Gastrocnemius medialis (tissue), 4 donors: ENCODE measurements around the gene NCAPH2. TPM values are rescaled to one million over a fixed set of nuclear protein-coding genes. Genes with fewer than 3 reads are reported as not detected.

Experiments
- ATAC-seq, 2 donors: fragments of 150-250 bp; one replicate each; pipeline ENCODE4 v1.9.1; 2016
- DNase-seq, 2 donors: peaks; one replicate each; pipeline ENCODE4 v3.0.0-alpha.2; 2019
- H3K27ac ChIP-seq, 4 donors: fragments of 200-600 bp; sonication (generic); 1 replicate in 1 of 4; 2 replicates in 3 of 4; pipeline ENCODE4 v1.5.1; 2016 to 2018; ENCODE audit warnings: mild to moderate bottlenecking in 2 of 4, moderate library complexity in 1 of 4
- H3K27me3 ChIP-seq, 3 donors: fragments of 200-600 bp; sonication (generic) in 2 of 3; 1 replicate in 1 of 3; 2 replicates in 2 of 3; pipeline versions ENCODE4 v1.5.1 to v1.6.0; 2016 to 2019; ENCODE audit warnings: mild to moderate bottlenecking in 1 of 3, moderate library complexity in 1 of 3
- H3K36me3 ChIP-seq, 2 donors: fragments of 200-600 bp; sonication (generic) in 1 of 2; one replicate each; pipeline ENCODE4 v1.5.1; 2017 to 2018
- H3K4me1 ChIP-seq, 2 donors: fragments of 200-600 bp; sonication (generic) in 1 of 2; one replicate each; pipeline ENCODE4 v1.5.1; 2016 to 2017; ENCODE audit warnings: mild to moderate bottlenecking in 2 of 2
- H3K4me3 ChIP-seq, 4 donors: fragments of 200-600 bp; sonication (generic) in 3 of 4; 1 replicate in 1 of 4; 2 replicates in 3 of 4; pipeline ENCODE4 v1.5.1; 2016 to 2019; ENCODE audit warnings: mild to moderate bottlenecking in 2 of 4
- H3K9me3 ChIP-seq, 3 donors: fragments of 200-600 bp; sonication (generic) in 2 of 3; 1 replicate in 1 of 3; 2 replicates in 2 of 3; pipeline ENCODE4 v1.5.1; 2016 to 2019
- CTCF ChIP-seq, 5 experiments: fragments of 450-650 bp in 3 of 5; fragments of 200-600 bp in 2 of 5; sonication (generic) in 2 of 5; IDR thresholded peaks in 4 of 5; conservative IDR thresholded peaks in 1 of 5; 1 replicate in 4 of 5; 2 replicates in 1 of 5; pipeline ENCODE4 v1.5.1; 2016 to 2019; ENCODE audit warnings: antibody characterized with exemption in 5 of 5, mild to moderate bottlenecking in 3 of 5, moderate library complexity in 3 of 5
- POLR2A ChIP-seq, 2 donors: fragments of 450-650 bp; IDR thresholded peaks; one replicate each; pipeline ENCODE4 v1.6.1; 2017; ENCODE audit warnings: antibody characterized with exemption in 2 of 2, mild to moderate bottlenecking in 2 of 2, moderate library complexity in 2 of 2
- in situ Hi-C, 4 donors: fragments of 200-750 bp; cut with MboI; loops; one replicate each; pipeline versions ENCODE4 v1.15.0 to v1.8.0; 2017; ENCODE audit warnings: low sequenced_read_pairs in 4 of 4
- intact Hi-C: fragments of 100-400 bp; cut with DNase I; formaldehyde crosslinking; loops from one replicate; pipeline ENCODE4 v1.15.1; 2023; ENCODE audit warnings: low total_unique reads
- total RNA-seq, 4 donors: library from RNA; depleted of rRNA; stranded (reverse); fragments of >200 nt; gene quantifications; one replicate each; pipeline versions ENCODE4 v1.1.0 to v1.2.3, GENCODE V29; 2016

NCAPH2 gene
- 10 to 100 TPM; 19.0 to 29.3 (median 23.4) TPM for total RNA-seq

GRCh38 chr22:50507991-50508884 is at the start of gene NCAPH2:
Gene NCAPH2 (plus strand): TSS chr22:50508224. CDS start chr22:50508338, 114 bp downstream.
- Histone ChIP-seq H3K4me1 (peaks cover 15 to 22% of the 10 kb centered on the region in 2 donors), H3K4me3 (peak within 1 kb of the TSS; percentile 87 to 99 (median 96)), H3K36me3 (peaks cover 0 to 21% of the 10 kb centered on the region in 2 donors), H3K27ac (peak within 1 kb of the TSS; percentile 85 to 97 (median 94)), H3K27me3 (no peaks in the 10 kb centered on the region), H3K9me3 (no peaks in the 10 kb centered on the region)
- ATAC-seq (peak; percentile 87 to 89), DNase-seq (peak; percentile 89 to 93)
- intact Hi-C loops (loop anchor here (1.0 to 10.0 kb wide), 5 partner anchors 17 to 653 kb away; partner anchors contain the start of genes CHKB, SBF1, SCO2 and ZBED4), in situ Hi-C loops (no loop called here)
- TF ChIP-seq POLR2A (IDR thresholded peaks at IDR 0.05), result peak; percentile 59 to 62
- no peak for TF ChIP-seq CTCF (IDR thresholded peaks at IDR 0.05 in 4 of 5, conservative IDR thresholded peaks at IDR 0.05 in 1 of 5)

- in situ Hi-C loops, result no loop called here
- H3K4me3 ChIP-seq, result no peak overlapping the region
- no peaks in the 10 kb centered on the region for H3K9me3 ChIP-seq
- H3K36me3 ChIP-seq, result peaks cover 0 to 96% of the 10 kb centered on the region in 2 donors
- no peak for TF ChIP-seq CTCF (IDR thresholded peaks at IDR 0.05 in 4 of 5, conservative IDR thresholded peaks at IDR 0.05 in 1 of 5)
- no peak for TF ChIP-seq POLR2A (IDR thresholded peaks at IDR 0.05)
- H3K4me1 ChIP-seq, result no peaks in the 10 kb centered on the region
- ATAC-seq (no peak), DNase-seq (no peak)
- no peak overlapping the region for H3K27ac ChIP-seq
- intact Hi-C loops, result no loop called here
- H3K27me3 ChIP-seq, result no peaks in the 10 kb centered on the region
Observed at GRCh38 chr22:50459016-50459415, 49.0 kb upstream of the NCAPH2 start.

DNA sequence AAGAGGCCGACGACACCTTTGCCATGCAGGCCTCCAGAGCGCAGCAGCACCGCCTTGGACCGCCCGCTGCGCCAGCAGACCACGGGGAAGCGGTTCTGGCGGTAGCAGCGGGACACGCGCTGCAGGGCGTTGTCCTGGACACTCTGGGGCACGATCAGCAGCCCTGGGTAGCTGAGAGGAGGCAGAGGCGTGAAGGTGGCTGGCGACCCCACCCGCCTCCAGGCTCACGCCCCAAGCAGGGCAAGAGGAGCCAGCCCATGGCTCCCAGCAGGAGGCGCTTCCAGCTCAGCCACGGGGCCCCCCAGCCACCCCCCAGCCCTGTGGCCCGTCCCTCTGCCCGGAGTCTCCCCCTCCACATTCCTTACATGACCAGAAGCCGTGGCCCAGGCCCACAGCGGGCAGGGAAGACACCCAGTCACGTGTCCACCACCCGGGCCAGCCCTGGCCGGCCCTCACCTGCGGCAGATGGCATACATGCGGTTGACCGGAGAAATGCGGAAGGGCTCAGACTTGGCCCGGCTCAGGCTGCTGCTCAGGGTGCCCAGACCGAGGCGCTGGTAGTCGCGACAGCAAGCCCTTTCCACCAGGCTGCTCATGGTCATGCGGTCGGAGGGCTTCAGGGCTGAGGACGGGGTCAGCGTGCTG is 48.4 kb upstream of the NCAPH2 start:
- Histone ChIP-seq H3K4me1 (no peaks in the 10 kb centered on the region), H3K9me3 (no peaks in the 10 kb centered on the region), H3K27ac (no peak overlapping the region), H3K36me3 (peaks cover 0 to 96% of the 10 kb centered on the region in 2 donors), H3K4me3 (no peak overlapping the region), H3K27me3 (no peaks in the 10 kb centered on the region)
- in situ Hi-C loops (no loop called here), intact Hi-C loops (no loop called here)
- ATAC-seq (no peak), DNase-seq (no peak)
- no peak for TF ChIP-seq CTCF (IDR thresholded peaks at IDR 0.05 in 4 of 5, conservative IDR thresholded peaks at IDR 0.05 in 1 of 5)
- no peak for TF ChIP-seq POLR2A (IDR thresholded peaks at IDR 0.05)

- Histone ChIP-seq H3K4me1 (no peaks in the 10 kb centered on the region), H3K27me3 (no peaks in the 10 kb centered on the region), H3K36me3 (peaks cover 0 to 96% of the 10 kb centered on the region in 2 donors), H3K9me3 (no peaks in the 10 kb centered on the region), H3K27ac (no peak overlapping the region), H3K4me3 (no peak overlapping the region)
- DNase-seq, result no peak
- TF ChIP-seq CTCF (IDR thresholded peaks at IDR 0.05 in 4 of 5, conservative IDR thresholded peaks at IDR 0.05 in 1 of 5) (no peak), POLR2A (IDR thresholded peaks at IDR 0.05) (no peak)
- in situ Hi-C loops, result no loop called here
- ATAC-seq, result no peak
- intact Hi-C loops, result no loop called here
Observed at GRCh38 chr22:50460938-50461337, 47.1 kb upstream of the NCAPH2 start.
